NCI-H2227 treated with DMSO at 0.1 percent for 48 hours (cell line): Measurements from ENCODE around the gene NOG.

Experiments
- DNase-seq: peaks from one replicate; lab custom pipeline; 2025; lab: John Stamatoyannopoulos, UW

NOG gene

DNA sequence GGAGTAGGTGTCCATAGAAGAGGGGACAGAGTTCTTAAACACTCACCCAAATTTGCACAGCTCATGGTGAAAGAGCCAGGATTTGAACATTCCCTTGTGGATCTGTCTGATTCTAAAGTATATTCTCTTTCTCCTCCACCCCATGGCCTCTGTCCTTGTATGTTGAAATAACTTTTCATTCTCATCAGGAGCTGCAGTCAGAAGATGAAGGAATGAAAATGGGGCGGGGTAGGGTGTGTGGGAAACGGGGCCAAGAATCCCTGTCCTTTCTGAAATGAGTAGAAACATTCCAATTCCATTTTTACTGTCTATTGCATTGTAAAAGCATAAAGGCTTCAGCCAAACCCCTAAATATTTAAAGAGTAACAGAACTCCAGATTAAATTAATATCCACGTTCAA lies 42.8 kb downstream of the NOG start:
- DNase-seq: no peak

DNA sequence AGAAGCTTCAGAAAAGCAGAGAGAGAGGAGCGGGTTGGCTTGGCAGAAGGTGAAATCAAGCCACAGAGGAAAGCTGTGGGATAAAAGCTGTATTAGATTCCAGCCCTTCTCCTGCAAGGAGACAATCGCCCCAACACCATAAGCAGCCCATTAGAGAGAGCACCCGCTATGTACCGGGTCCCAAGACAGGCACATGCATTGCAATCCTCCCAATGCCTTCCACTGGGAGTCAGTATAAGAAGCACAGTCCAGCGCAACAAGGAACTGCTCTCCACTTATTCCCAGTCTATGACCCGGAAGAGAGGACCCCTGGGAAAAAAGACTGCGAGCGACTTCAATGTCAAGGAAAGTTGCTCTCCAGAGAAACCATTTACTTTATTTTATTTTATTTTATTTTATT lies 43.8 kb downstream of the NOG start:
- DNase-seq: no peak

DNA sequence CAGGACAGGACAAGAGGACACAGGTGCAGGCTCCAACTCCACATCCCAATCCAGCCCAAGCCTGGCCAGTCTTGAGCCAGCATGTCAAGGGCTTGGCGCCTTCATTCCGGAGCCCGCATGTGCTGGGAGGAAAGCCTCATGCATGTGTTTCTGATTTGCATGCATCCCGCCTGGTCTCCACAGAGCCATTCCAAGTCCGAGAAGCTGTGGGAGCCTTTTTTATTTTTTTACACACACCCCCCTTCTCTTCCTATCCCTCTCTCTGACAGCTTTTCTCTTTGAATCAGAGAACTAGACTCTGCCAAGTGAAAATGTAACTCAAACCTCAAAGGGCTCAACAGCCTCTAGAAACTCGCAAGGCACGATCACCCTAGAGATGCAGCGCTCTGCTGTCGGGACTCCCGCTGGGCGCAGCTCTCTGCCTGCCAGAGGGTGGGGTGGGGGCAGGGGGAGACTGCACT lies 45.1 kb downstream of the NOG start:
- DNase-seq: no peak

DNA sequence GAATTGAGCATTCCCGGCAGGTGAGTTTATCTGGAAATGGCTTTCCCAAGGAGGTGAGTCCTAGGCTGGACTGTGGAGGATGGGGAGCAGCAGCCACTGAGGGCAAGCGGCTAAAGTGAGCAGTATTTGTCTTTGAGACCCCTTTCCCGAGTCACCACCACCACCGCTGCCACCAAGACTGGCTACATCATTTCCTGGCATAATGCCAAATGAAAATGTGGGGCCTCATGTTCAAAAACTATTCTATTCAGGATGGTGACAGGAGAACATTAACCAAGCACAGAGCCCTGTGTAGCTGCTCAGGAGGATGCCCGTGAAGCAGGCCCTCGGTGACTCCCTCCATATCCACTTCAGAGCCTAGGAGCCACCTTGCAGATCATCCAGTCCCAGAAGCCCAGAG lies 46.0 kb downstream of the NOG start:
- no peak for DNase-seq

DNA sequence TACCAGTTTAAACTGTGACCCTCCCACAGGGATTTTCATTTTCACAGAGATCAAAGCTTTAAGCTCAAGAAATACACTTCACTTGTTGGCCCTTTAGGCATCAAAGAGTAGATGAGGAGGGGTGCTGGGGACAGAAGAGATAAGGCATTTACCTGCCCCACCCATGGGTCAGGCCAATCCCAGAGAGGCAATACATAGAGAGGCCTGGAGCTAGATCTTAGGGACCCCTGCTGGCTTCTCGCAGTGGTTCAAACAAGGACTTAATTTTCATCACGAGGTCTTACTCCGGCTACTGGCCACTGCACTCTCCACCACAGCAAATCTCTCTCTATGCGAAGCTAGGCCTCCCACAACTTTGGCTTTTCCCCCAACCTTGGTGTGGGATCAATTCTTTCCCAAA lies 46.6 kb downstream of the NOG start:
- DNase-seq: no peak

DNA sequence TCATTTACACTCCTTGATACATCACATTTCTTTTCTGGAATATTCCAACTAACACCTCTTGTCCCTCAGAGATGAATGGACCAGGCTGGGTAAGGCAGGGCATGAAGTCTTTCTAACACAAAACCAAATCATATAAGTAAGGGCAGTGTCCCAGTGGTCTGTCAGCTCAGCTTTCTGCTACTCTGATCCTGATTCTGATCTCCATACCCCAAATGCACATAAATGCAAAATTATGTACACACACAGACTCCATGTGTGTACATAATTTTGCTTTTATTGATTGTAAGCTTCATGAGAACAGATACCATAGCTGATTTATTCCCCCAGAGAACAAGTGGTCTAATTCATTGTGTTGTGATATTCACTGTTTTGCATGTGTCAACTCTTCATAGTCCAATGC lies 47.9 kb downstream of the NOG start:
- DNase-seq: no peak

DNA sequence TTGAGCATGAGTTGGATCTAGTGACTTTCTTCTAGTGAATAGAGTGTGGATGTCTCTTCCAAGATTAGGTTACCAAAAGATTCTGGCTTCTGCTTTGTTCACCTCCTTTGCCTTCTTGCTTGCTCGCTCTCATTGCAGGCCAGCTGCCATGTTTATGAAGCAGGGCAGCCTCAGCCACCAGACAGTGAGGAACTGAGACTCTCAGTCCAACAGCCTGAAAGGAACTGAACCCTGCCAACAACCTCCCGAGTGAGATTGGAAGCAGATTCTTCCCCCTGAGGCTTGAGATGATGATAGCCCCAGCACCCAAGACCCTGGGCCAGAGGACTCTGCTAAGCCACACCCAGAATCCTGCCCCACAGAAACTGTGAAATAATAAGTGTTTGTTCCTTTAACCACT lies 48.4 kb downstream of the NOG start:
- no peak for DNase-seq

DNA sequence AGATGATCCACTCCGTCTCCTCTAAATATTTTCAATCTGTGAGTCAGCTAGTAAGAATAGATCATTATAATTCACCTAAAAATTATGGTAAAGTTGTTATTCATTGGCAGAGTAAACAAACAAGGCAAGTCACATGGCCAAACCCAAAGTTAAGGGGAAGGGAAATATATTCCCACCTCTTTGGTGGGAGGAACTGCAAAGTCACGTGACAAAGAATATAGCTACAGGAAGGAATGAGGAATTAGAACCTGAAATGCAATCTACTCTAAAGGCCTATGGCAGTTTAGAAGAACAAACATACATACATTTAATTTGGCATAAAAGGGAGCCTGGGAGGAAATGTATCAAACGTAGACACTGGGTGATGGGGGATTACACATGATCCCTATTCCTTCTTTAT lies 48.9 kb downstream of the NOG start:
- no peak for DNase-seq
